BE2C (cell line): ENCODE results near the gene YBX1.

Source experiments
- DNase-seq: peaks from one replicate; pipeline ENCODE4 v3.0.0-alpha.2; 2020
- H3K27me3 ChIP-seq: fragments of 250-450 bp; sonication (Bioruptor Pico); 2 replicates; pipeline ENCODE4 v1.5.1; 2020; ENCODE audit warnings: mild to moderate bottlenecking
- H3K36me3 ChIP-seq: fragments of 250-450 bp; sonication (Bioruptor Pico); 2 replicates; pipeline ENCODE4 v1.5.1; 2020; ENCODE audit warnings: mild to moderate bottlenecking
- H3K4me1 ChIP-seq: fragments of 250-450 bp; sonication (Bioruptor Pico); 2 replicates; pipeline ENCODE4 v1.5.1; 2020
- H3K4me3 ChIP-seq: 2 replicates; pipeline ENCODE4 v1.5.1; 2011; ENCODE audit warnings: low read depth, low read length
- H3K9me3 ChIP-seq: fragments of 250-450 bp; sonication (Bioruptor Pico); 2 replicates; pipeline ENCODE4 v1.5.1; 2020
- TF ChIP-seq, protein P1 (sequence below): IDR thresholded peaks from 2 replicates; pipeline ENCODE4 v1.5.1; 2012; ENCODE audit warnings: mild to moderate bottlenecking, low read depth, low read length

YBX1 gene

DNA sequence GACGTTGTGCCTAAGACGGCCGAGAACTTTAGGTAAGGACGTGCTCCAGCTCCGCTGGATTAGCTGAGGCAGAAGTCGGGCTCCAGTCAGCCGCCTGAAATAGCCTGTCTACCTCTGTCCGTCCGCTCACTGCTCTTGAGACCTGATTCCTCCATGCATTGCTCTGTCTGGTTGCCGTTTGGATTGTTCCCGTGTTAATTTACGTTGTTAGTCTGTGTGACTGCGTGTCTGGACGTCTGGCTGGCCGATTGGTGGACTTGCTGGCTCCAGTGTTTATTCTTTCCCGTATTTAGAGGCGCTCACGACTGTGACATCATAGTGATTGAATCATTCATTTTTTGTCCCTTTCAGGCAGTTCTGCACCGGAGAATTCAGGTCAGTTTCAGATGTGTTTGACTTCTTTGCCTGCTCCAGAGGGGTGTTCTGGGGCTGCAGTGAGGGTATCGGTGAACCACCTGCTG, 23.3 kb upstream of the YBX1 start:
- TF ChIP-seq, protein P1, sequence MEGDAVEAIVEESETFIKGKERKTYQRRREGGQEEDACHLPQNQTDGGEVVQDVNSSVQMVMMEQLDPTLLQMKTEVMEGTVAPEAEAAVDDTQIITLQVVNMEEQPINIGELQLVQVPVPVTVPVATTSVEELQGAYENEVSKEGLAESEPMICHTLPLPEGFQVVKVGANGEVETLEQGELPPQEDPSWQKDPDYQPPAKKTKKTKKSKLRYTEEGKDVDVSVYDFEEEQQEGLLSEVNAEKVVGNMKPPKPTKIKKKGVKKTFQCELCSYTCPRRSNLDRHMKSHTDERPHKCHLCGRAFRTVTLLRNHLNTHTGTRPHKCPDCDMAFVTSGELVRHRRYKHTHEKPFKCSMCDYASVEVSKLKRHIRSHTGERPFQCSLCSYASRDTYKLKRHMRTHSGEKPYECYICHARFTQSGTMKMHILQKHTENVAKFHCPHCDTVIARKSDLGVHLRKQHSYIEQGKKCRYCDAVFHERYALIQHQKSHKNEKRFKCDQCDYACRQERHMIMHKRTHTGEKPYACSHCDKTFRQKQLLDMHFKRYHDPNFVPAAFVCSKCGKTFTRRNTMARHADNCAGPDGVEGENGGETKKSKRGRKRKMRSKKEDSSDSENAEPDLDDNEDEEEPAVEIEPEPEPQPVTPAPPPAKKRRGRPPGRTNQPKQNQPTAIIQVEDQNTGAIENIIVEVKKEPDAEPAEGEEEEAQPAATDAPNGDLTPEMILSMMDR: no peak
- DNase-seq: no peak
- no peaks in the 10 kb centered on the region for H3K9me3 ChIP-seq
- peaks cover 6% of the 10 kb centered on the region; the same call in 1 of the 2 replicates for H3K36me3 ChIP-seq
- no peaks in the 10 kb centered on the region for H3K27me3 ChIP-seq
- no peaks in the 10 kb centered on the region for H3K4me1 ChIP-seq
- H3K4me3 ChIP-seq: peak overlapping the region; percentile 87

DNA sequence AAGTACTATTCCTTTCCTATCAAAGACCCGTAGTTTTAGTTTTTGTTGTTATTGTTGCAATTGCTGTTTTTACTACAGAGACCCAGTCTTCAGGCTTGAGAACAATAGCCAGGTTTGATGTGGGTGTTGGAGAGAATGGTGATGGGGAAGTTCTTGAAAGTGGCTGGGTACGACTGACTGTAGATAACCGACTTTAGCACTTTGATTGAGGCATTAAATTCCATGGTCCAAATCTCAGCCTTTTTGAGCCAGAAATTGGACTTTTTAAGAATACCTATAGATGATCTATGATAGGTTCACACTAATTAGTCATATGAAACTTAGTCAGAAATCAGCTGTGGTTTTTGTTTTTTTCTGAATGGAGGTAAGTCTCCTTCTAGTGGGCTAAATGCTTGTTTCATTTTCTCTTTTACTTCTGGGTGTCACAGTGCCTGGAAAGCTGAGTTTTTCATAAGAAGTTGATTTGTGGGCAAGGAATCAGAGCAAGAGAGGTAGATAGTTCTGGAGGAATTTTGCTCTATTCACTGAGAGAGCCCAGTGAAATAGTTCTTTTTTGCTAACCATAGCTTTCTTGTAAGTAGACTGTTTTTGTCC, 21.2 kb upstream of the YBX1 start:
- no peak overlapping the region for H3K4me3 ChIP-seq
- no peaks in the 10 kb centered on the region for H3K4me1 ChIP-seq
- peaks cover 13% of the 10 kb centered on the region for H3K36me3 ChIP-seq
- no peak for DNase-seq
- H3K9me3 ChIP-seq: no peaks in the 10 kb centered on the region
- TF ChIP-seq, protein P1: no peak
- no peaks in the 10 kb centered on the region for H3K27me3 ChIP-seq

DNA sequence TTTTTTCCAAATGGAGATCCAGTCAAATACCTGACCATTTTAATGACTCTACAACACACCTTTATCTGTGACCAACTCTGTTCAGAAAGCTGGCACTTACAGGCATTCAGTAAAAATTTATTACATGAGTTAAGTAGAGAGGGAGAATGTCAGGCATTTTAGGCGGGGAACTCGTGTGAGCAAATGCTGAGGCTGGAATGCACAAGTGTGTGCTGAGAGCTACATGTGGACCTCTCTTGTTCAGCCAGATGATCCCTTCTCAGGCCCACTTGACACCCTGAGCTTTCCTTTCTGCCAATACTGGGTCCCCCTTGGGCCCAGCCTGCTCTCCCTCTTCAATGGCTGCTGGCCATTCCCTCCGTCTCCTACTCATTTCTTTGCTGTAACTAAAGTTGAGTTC, 12.3 kb upstream of the YBX1 start:
- peaks cover 1% of the 10 kb centered on the region; the same call in 1 of the 2 replicates for H3K36me3 ChIP-seq
- no peak overlapping the region for H3K4me3 ChIP-seq
- no peaks in the 10 kb centered on the region for H3K4me1 ChIP-seq
- no peaks in the 10 kb centered on the region for H3K9me3 ChIP-seq
- no peak for DNase-seq
- H3K27me3 ChIP-seq: no peaks in the 10 kb centered on the region
- TF ChIP-seq, protein P1: no peak

DNA sequence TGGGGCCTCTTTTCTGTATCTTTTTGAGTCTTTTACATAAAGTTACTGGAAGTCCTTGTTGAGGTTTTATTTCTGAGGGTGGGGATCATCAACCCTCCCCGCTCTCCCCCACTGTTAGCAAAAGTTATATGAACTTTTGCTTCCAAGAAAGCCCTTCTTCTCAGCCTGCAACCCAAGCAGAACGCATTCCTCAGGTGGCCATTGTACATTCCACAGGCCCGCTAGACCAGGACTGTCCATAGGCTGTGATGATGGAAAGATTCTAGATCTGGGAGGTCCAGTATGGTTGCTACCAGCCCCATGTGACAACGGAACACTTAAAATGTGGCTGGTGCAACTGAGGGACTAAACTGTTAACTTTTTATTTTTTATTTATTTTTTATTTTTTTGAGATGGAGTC, 11.8 kb upstream of the YBX1 start:
- Histone ChIP-seq H3K9me3 (no peaks in the 10 kb centered on the region), H3K36me3 (no peaks in the 10 kb centered on the region; the same call in 1 of the 2 replicates), H3K27me3 (no peaks in the 10 kb centered on the region), H3K4me1 (no peaks in the 10 kb centered on the region), H3K4me3 (no peak overlapping the region)
- no peak for DNase-seq
- TF ChIP-seq, protein P1: no peak

DNA sequence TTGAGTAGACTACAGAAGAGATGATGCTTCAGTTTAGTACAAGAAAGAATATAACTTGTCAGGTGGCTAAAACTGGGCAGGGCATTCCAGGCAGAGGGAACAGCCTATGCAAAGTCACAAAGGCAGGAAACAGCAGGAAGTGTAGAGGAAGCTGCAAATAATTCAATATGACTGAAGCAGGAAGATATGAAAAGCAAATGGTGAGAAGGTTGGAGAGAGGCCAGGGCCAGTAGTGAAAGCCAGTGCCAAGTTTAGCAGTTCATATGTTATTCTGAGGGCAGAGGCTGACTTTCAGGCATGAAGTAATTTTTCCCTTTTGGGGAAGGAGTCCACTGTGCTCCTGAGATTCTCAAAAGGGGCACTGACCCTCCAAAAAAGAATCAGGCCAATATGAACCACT, 8.0 kb upstream of the YBX1 start:
- no peaks in the 10 kb centered on the region for H3K27me3 ChIP-seq
- no peak overlapping the region for H3K4me3 ChIP-seq
- no peaks in the 10 kb centered on the region for H3K36me3 ChIP-seq
- no peaks in the 10 kb centered on the region for H3K4me1 ChIP-seq
- DNase-seq: no peak
- H3K9me3 ChIP-seq: no peaks in the 10 kb centered on the region
- TF ChIP-seq, protein P1: no peak

DNA sequence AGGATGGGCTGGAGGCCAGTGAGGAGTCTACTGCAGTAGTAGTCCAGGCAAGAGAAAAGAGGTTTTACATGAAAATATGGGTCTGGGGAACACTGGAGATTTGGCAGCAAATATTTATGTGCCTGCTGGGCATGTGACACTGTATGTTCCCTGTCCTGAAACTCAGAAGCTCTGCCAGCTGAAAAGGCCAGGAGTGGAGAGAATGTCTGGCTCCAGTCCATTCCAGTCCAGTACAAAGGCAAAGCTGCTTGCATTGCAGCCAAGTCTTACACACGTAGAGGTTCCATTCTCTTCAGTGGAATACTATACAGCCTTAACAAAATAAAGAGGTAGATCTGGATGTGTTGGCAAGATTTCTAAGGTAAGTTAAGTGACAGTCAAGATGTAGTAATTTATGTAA, 7.5 kb upstream of the YBX1 start:
- H3K4me3 ChIP-seq: no peak overlapping the region
- H3K36me3 ChIP-seq: no peaks in the 10 kb centered on the region
- no peak for DNase-seq
- H3K4me1 ChIP-seq: no peaks in the 10 kb centered on the region
- TF ChIP-seq, protein P1: no peak
- no peaks in the 10 kb centered on the region for H3K9me3 ChIP-seq
- H3K27me3 ChIP-seq: no peaks in the 10 kb centered on the region
